Endothelial cell of umbilical vein (primary cell): ENCODE data around the gene CAT.

Source experiments
- CTCF ChIP-seq, 2 donors: IDR thresholded peaks; 1 replicate in 1 of 2; 2 replicates in 1 of 2; pipeline ENCODE4 v1.5.1; 2011; ENCODE audit warnings: low read length in 2 of 2, mild to moderate bottlenecking in 2 of 2, moderate library complexity in 2 of 2, control low read depth in 1 of 2, inconsistent platforms in 1 of 2, low read depth in 1 of 2; ENCODE audit not compliant: insufficient read depth in 1 of 2; ENCODE audit errors: extremely low read depth in 1 of 2
- JUN ChIP-seq: IDR thresholded peaks from 2 replicates; pipeline ENCODE4 v1.6.1; 2011; ENCODE audit warnings: borderline replicate concordance, low read depth; ENCODE audit not compliant: insufficient read length, insufficient read depth
- MAX ChIP-seq: IDR thresholded peaks from 2 replicates; pipeline ENCODE4 v1.6.1; 2011; ENCODE audit not compliant: insufficient read depth, insufficient read length
- POLR2A ChIP-seq: IDR thresholded peaks from 2 replicates; pipeline ENCODE4 v1.6.1; 2012; ENCODE audit warnings: low read depth, mild to moderate bottlenecking, control low read depth, low read length
- POLR2AphosphoS5 ChIP-seq: IDR thresholded peaks from 2 replicates; pipeline ENCODE4 v1.6.1; 2012; ENCODE audit warnings: low read depth, mild to moderate bottlenecking, control low read depth, low read length, moderate library complexity; ENCODE audit not compliant: insufficient read depth

- TF ChIP-seq CTCF (IDR thresholded peaks at IDR 0.05; ENCODE audit: extremely low read depth in 1 of 2, insufficient read depth in 1 of 2, low read depth in 1 of 2, low read length in 2 of 2) (no peak), POLR2A (no peak), POLR2AphosphoS5 (no peak), JUN (no peak), MAX (no peak)
These were observed 8.3 kb downstream of the CAT start for GRCh38 chr11:34447044-34447443.
